GM21390 (cell line): Measurements from ENCODE around the gene TIGIT.

Experiments
- ATAC-seq: cut with Tn5 transposase; IDR thresholded peaks from one replicate; pipeline ENCODE4 v1.9.1; 2021; ENCODE audit not compliant: unreplicated experiment

TIGIT gene

GRCh38 chr3:114310695-114311094 lies 16.9 kb downstream of the TIGIT start:
- no peak for ATAC-seq

- ATAC-seq = no peak
These were observed 19.6 kb downstream of the TIGIT start for GRCh38 chr3:114313426-114313825.

DNA sequence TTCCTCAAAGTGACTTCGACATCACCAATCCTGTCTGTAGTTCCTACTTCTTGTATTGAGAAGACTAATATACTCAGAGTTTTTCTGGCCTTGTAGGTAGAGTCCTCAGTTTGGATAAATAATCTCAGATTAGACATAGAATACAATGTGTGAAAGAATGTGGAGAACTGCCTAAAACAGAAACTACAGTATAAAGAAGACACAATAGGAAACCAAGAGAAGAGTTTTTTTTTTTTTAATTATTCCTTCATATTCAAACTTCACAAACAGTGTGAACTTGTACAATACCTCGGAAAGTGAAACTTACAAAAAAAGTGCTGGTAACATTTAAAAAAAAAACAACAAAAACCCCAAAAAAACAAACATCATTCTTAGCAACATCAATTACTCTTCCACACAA lies 20.5 kb downstream of the TIGIT start:
- ATAC-seq = no peak

- ATAC-seq = no peak
These were observed 24.5 kb downstream of the TIGIT start for GRCh38 chr3:114318295-114318694.

GRCh38 chr3:114319453-114319852 lies 25.6 kb downstream of the TIGIT start:
- ATAC-seq = no peak

DNA sequence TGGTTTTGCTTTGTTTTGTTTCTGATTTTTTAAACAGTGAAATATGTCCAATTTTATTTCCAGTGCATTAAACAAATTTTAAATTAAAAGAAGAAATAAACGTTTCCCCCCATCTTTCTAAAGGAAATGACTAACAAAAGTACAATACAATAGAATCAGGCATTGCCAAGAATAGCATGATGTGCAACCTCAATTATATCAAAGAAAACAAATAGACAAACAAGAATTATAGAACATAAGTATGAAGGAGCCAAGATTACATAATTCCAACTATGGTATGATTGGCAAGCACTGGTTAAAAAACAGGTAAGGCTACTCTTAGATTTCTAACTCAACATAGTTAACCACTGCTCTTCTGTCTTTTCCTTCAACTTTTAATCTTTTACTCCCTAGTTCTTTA lies 26.4 kb downstream of the TIGIT start:
- ATAC-seq = no peak

DNA sequence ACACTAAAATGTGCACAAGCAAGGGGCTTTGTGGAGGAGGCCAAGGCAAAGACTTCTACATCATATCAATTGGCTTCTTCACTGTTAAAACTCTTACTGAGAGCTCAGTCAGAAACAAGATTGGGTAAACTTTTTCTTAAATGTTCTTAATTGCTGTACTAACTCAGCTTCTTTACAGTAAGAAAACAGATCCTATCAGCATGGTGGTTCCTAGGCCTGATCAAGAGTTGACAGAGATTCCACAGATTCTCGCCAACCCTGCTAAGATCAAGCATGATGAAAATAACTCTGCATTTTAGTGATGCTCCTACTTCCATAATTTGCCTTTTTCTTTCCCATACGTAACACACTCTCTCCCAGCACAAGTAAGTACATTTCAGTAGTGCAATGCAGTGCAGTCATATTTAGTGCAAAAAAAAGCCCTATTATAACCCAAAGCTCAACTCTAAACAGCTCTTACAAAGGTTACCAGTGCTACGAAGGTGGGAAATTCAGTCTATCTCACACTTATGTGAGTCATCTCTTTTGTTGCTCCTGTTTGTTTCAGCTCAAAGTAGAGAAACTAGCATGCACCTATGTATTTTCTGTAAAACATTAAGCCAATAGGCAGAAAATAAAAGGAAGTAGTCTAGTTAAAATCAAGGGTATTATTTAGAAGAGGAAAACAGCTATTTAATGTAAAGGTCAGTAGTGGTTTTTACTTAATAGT lies 29.9 kb downstream of the TIGIT start:
- no peak for ATAC-seq

DNA sequence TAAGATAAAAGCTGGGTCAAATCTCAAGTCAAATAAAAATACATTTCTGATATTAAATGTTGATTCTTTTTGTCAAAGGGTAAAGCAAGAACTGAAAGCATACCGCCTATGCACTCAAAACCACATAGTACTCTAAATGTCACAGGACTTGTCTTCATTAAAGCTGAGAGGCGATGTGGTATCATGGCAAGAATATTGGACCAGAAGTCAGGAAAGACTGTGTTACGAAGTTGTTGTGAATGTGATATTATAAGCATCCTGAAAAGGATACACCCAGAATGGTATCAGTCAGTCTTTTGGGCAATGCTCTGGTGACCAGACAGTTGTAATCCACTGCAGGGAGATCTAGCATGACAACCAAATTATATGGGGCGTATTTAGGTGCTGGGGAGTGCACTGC lies 33.8 kb downstream of the TIGIT start:
- ATAC-seq = no peak

DNA sequence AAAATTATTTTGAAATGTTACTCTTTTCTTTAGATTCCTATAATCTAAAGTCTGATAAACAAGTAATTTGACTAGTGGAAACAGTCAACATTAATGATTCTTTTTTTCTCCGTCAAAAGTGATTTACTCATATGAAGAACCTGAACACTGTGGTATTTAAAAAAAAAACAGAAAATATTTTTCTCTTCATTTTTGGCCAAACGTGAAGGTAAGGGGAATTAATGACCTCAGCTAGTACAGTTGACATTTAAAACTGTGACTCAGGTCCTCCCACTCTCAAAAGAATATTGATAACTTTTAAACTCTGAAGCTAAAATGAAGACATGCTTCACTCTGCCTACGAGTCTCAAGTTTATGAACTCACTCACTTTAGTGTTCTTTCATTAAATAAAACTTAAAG lies 34.5 kb downstream of the TIGIT start:
- no peak for ATAC-seq

DNA sequence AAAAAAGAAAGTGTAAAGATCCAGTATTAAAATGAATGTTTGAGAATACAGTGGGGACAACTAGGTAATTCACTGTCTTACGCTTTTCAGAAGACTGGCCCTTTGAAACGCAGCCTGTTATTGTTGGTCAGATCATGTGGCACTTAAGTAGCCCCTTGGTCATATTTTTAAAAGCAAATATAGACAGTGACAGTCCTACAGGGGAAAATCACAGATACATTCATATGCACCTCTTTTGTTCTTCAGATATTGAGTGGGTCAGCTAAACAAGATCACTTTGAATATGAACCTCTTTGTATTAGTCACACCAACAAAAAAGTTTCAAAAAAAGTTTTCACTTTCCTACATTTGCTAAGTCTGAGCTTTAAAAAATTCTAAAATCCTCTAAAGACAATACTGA lies 36.0 kb downstream of the TIGIT start:
- ATAC-seq = no peak

GRCh38 chr3:114331007-114331406 lies 37.2 kb downstream of the TIGIT start:
- ATAC-seq = no peak

- ATAC-seq = no peak
These were observed 37.9 kb downstream of the TIGIT start for GRCh38 chr3:114331710-114332109.

- ATAC-seq = no peak
These were observed 38.7 kb downstream of the TIGIT start for GRCh38 chr3:114332342-114333179.

DNA sequence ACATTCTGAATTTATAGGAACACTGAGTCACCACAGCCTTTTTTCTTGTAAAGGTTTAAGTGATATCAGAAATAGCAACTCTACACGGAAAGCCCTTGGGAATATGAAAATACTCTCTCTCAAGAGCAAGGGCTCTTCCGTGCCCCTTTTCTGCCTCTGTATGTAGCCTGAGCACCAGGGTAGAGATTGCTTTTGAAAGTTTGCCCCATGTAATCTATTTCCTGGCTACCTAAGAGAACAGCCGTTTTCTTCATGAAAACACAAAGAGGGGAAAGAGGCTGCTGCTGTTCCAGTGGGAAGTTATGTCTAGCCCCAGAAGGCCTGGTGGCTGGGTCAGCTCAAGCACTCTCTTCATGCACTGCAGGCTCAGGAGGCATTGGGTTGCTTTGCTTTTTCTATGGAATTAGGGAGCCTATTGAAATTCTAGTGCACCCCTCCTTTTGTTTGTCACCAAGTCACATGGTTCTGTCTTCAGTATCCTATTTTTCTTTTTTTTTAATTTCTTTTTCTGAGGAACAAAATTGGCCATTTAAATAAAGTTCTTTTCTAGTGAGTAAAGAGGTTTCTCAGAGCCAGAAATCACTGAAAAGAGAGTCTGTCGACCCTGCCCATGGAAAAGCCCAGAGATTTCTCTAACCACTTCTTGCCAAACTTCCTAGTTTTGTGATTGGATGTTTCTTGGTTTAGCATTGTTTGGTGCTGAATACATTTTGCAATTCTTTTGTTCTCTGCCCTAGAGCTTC lies 39.5 kb downstream of the TIGIT start:
- ATAC-seq = no peak

- no peak for ATAC-seq
These were observed 40.1 kb downstream of the TIGIT start for GRCh38 chr3:114333923-114334240.

- ATAC-seq = no peak
These were observed 42.4 kb downstream of the TIGIT start for GRCh38 chr3:114336122-114336697.

GRCh38 chr3:114336857-114337256 lies 43.0 kb downstream of the TIGIT start:
- no peak for ATAC-seq

- ATAC-seq = no peak
These were observed 45.0 kb downstream of the TIGIT start for GRCh38 chr3:114338651-114339357.

DNA sequence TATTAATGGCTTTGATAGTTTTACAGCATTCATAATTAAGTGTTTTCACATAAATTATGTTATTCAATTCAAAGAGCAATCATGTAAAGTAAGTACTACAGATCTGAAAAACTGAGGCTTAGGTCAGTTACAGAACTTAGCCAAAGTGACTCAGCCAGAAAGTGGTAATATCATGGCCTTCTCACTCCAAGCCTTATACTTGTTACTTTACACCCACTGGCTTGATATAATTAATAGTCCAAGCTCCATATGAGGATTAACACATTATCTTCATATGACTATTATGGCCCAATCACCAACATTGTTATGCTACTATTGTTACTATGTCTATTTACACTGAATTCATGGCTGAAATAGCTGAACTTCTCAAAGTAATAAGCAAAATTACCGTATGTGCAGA lies 50.7 kb downstream of the TIGIT start:
- no peak for ATAC-seq

GRCh38 chr3:114350271-114350670 lies 56.4 kb downstream of the TIGIT start:
- ATAC-seq = no peak

GRCh38 chr3:114350690-114351089 lies 56.9 kb downstream of the TIGIT start:
- ATAC-seq = no peak
